Measurements from ENCODE around the gene MEF2C. TPM values are rescaled to one million over a fixed set of nuclear protein-coding genes. Genes with fewer than 3 reads are reported as not detected.

Gene MEF2C
- total and polyA plus RNA-seq, 2 experiments from 2014 or later = 107 to 175 TPM

DNA sequence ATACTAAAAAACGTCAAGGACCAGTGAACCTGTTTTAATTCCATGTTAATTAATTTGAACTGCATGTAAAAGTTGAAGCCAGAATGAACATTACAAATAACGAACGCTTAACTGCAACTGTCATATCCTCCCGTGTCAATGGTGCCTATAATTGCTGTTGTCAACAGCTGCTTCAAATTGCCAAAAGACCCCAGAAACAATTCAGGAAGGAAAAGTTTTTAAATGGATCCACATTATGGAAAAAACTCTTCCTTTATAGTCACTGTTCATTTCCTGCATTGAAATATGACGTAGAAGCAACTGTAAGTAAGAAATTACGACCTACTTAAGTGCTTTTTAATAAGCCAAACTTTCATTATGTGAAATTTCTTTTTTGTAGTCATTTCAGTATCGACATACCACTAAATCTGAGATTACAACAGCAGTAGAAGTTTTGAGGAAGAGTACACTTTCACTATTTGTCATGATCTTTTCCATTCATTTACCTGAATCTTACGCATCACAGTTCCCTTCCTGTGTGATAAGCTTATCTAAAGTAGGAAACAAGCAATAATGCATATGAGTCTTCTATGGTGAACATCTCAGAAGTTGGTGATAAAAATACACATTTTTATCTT lies 37.8 kb downstream of the MEF2C start:
- no peak overlapping the region for H3K4me3 ChIP-seq
- no peak for TF ChIP-seq CTCF (IDR thresholded peaks at IDR 0.05; ENCODE audit: low read depth, low read length)
- no peaks in the 10 kb centered on the region for H3K36me3 ChIP-seq
- no peak for DNase-seq (ENCODE audit: low read depth in 1 of 2, low spot score in 1 of 2)
- no peak overlapping the region for H3K27ac ChIP-seq
- H3K4me1 ChIP-seq (ENCODE audit: low read depth) = peaks cover 43% of the 10 kb centered on the region
- no peaks in the 10 kb centered on the region for H3K27me3 ChIP-seq
- H3K9me3 ChIP-seq (ENCODE audit: low read depth) = no peaks in the 10 kb centered on the region

DNA sequence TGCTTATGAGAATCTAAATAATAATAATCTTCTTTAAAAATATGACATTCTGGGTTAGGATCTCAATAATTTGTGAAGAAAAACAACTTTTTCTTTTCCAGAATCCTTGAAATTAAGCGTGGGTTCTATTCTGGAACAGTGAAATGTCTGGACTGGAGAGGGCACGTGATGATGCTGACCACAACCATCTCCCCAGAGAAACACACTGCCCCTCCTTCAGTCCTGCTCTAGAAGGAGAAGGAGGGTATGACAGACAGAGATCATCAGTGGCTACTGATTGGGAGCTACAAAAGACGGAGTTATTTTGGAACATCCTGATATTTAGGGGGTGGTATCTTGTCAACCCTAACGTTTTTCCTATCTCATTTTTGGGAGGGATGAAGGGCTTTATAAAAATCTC lies 40.2 kb downstream of the MEF2C start:
- no peak for TF ChIP-seq CTCF (IDR thresholded peaks at IDR 0.05; ENCODE audit: low read depth, low read length)
- no peaks in the 10 kb centered on the region for H3K27me3 ChIP-seq

GRCh38 chr5:88841212-88841611 lies 41.8 kb downstream of the MEF2C start:
- no peak for TF ChIP-seq CTCF (IDR thresholded peaks at IDR 0.05; ENCODE audit: low read depth, low read length)
- no peak overlapping the region for H3K4me3 ChIP-seq

More for the DNA sequence above, 40.2 kb downstream of the MEF2C start:
- Histone ChIP-seq H3K27ac (peak overlapping the region; percentile 6), H3K4me1 (ENCODE audit: low read depth) (peaks cover 49% of the 10 kb centered on the region), H3K9me3 (ENCODE audit: low read depth) (no peaks in the 10 kb centered on the region), H3K36me3 (no peaks in the 10 kb centered on the region), H3K4me3 (no peak overlapping the region)
- no peak for DNase-seq (ENCODE audit: low read depth in 1 of 2, low spot score in 1 of 2)

GRCh38 chr5:88840495-88840894 lies 42.5 kb downstream of the MEF2C start:
- H3K4me1 ChIP-seq (ENCODE audit: low read depth) = peaks cover 53% of the 10 kb centered on the region
- no peaks in the 10 kb centered on the region for H3K36me3 ChIP-seq
- H3K27ac ChIP-seq = peak overlapping the region; percentile 88
- no peak for TF ChIP-seq CTCF (IDR thresholded peaks at IDR 0.05; ENCODE audit: low read depth, low read length)
- DNase-seq (ENCODE audit: low read depth in 1 of 2, low spot score in 1 of 2) = no peak
- H3K4me3 ChIP-seq = no peak overlapping the region
- no peaks in the 10 kb centered on the region for H3K27me3 ChIP-seq
- no peaks in the 10 kb centered on the region for H3K9me3 ChIP-seq (ENCODE audit: low read depth)

More at GRCh38 chr5:88841212-88841611, 41.8 kb downstream of the MEF2C start:
- Histone ChIP-seq H3K27ac (peak overlapping the region; percentile 88), H3K36me3 (no peaks in the 10 kb centered on the region), H3K4me1 (ENCODE audit: low read depth) (peaks cover 48% of the 10 kb centered on the region), H3K9me3 (ENCODE audit: low read depth) (no peaks in the 10 kb centered on the region), H3K27me3 (no peaks in the 10 kb centered on the region)
- DNase-seq (ENCODE audit: low read depth in 1 of 2, low spot score in 1 of 2) = no peak

DNA sequence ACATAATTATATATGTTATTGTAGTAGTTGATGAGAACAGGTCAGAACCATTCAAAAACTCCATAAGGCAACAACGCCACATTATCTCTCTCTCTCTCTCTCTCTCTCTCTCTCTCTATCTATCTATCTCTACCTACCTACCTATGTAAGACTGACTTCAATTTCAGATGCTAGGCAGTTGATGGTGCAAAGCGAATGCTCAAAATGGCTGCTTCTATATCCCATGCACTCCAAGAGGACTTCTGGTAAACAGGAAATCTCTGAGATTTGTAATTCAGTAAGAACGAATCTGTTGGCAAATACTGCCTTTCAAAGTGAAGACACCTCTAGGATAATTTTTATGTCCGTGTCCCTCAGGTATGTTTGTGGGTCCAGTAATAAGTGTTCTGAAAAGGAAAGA lies 43.7 kb downstream of the MEF2C start:
- DNase-seq (ENCODE audit: low read depth in 1 of 2, low spot score in 1 of 2) = no peak
- Histone ChIP-seq H3K27me3 (no peaks in the 10 kb centered on the region), H3K4me1 (ENCODE audit: low read depth) (peaks cover 50% of the 10 kb centered on the region), H3K4me3 (no peak overlapping the region), H3K36me3 (no peaks in the 10 kb centered on the region), H3K27ac (peak overlapping the region; percentile 88), H3K9me3 (ENCODE audit: low read depth) (no peaks in the 10 kb centered on the region)
- no peak for TF ChIP-seq CTCF (IDR thresholded peaks at IDR 0.05; ENCODE audit: low read depth, low read length)

Data from cardiac muscle cell (in vitro differentiated cells and primary cell).